Measurements from ENCODE around the gene ADAM12. TPM values are rescaled to one million over a fixed set of nuclear protein-coding genes. Genes with fewer than 3 reads are reported as not detected.

The ADAM12 gene
- total RNA-seq, 1 experiment from 2014 or later, result not detected

DNA sequence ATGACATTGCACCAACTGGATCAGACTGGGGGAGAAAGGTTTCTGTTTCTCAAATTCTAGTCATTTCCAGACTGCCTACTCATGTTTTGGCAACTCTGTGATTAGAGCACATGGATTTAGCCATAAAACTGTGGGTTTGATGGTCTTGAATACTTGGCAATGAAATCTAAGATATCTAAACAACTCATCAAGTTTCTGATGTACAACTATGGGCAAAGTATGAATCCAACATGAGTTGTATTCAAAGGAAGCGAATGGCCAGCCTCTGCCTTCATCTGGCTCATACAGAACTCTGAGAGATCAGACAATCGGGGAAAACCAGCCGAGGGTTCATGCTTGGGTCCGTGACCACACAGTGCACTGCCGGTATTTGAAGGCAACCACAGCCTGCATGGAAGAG is 144.3 kb downstream of the ADAM12 start:
- Histone ChIP-seq H4K20me1 (ENCODE audit: insufficient read depth) (no peaks in the 10 kb centered on the region), H3K4me3 (replicated peaks in 1 of 2; ENCODE audit: low read depth in 1 of 2, low read length in 2 of 2) (no peak overlapping the region), H3K4me1 (ENCODE audit: control insufficient read depth in 1 of 2, insufficient read depth in 2 of 2, low read length in 2 of 2) (peaks cover 0 to 9% of the 10 kb centered on the region in 2 experiments; a peak in 1 of 4 replicates), H3K36me3 (ENCODE audit: control insufficient read depth in 1 of 2, insufficient read depth in 2 of 2, low read length in 2 of 2) (no peaks in the 10 kb centered on the region), H3K79me2 (ENCODE audit: insufficient read depth, low read length) (no peaks in the 10 kb centered on the region), H3K4me2 (ENCODE audit: low read length) (no peak overlapping the region), H3K27ac (ENCODE audit: low read depth, low read length) (no peak overlapping the region), H3K9me2 (ENCODE audit: insufficient read depth) (no peaks in the 10 kb centered on the region), H2AFZ (ENCODE audit: low read depth, low read length, poor library complexity, severe bottlenecking) (no peak overlapping the region), H3K9me3 (ENCODE audit: control insufficient read depth in 1 of 2, insufficient read depth in 1 of 2, low read depth in 1 of 2, low read length in 2 of 2) (no peaks in the 10 kb centered on the region), H3K27me3 (ENCODE audit: insufficient read depth, low read length) (peaks cover 34% of the 10 kb centered on the region; the same call in 1 of the 2 replicates), H3K9ac (ENCODE audit: low read length) (no peak overlapping the region)
- ChIA-PET CTCF (no interaction called here), POLR2A (no interaction called here), RAD21 (ENCODE audit: low non-redundant PET in 1 of 2, low total read pairs in 2 of 2, uncharacterized antibody in 2 of 2, unreplicated experiment in 2 of 2) (no interaction called here)
- BruUV-seq (replicated peaks), result no TSS peak
- ATAC-seq (no peak), DNase-seq (ENCODE audit: low read depth, low spot score) (no peak)
- no peak for TF ChIP-seq POLR2A (IDR thresholded peaks at IDR 0.05; ENCODE audit: borderline replicate concordance, extremely low read depth, insufficient read depth, insufficient read length)
- no peak for TF ChIP-seq MAX (IDR thresholded peaks at IDR 0.05)
- TF ChIP-seq EZH2phosphoT487 (IDR thresholded peaks at IDR 0.05; ENCODE audit: borderline replicate concordance), result no peak
- no peak for TF ChIP-seq JUND (IDR thresholded peaks at IDR 0.05)
- TF ChIP-seq EZH2 (IDR thresholded peaks at IDR 0.05), result no peak
- no peak for TF ChIP-seq ZNF274 (IDR thresholded peaks at IDR 0.05; ENCODE audit: low read depth, low read length)
- TF ChIP-seq POLR2AphosphoS5 (IDR thresholded peaks at IDR 0.05; ENCODE audit: low read depth, low read length), result no peak
- TF ChIP-seq YY1 (IDR thresholded peaks at IDR 0.05; ENCODE audit: extremely low read depth, insufficient replicate concordance, low read depth, low read length), result no peak
- no peak for TF ChIP-seq ELF1 (IDR thresholded peaks at IDR 0.05; ENCODE audit: borderline replicate concordance, low read depth)
- no peak for TF ChIP-seq SIN3A (IDR thresholded peaks at IDR 0.05; ENCODE audit: low read depth)
- TF ChIP-seq SRF (IDR thresholded peaks at IDR 0.05; ENCODE audit: low read depth), result no peak
- no peak for TF ChIP-seq EGR1 (IDR thresholded peaks at IDR 0.05; ENCODE audit: low read depth)
- TF ChIP-seq FOSL1 (IDR thresholded peaks at IDR 0.05; ENCODE audit: low read depth), result no peak
- TF ChIP-seq ZFX (IDR thresholded peaks at IDR 0.05), result no peak
- no peak for TF ChIP-seq CBX3 (IDR thresholded peaks at IDR 0.05; ENCODE audit: low read depth)
- TF ChIP-seq, protein P1, sequence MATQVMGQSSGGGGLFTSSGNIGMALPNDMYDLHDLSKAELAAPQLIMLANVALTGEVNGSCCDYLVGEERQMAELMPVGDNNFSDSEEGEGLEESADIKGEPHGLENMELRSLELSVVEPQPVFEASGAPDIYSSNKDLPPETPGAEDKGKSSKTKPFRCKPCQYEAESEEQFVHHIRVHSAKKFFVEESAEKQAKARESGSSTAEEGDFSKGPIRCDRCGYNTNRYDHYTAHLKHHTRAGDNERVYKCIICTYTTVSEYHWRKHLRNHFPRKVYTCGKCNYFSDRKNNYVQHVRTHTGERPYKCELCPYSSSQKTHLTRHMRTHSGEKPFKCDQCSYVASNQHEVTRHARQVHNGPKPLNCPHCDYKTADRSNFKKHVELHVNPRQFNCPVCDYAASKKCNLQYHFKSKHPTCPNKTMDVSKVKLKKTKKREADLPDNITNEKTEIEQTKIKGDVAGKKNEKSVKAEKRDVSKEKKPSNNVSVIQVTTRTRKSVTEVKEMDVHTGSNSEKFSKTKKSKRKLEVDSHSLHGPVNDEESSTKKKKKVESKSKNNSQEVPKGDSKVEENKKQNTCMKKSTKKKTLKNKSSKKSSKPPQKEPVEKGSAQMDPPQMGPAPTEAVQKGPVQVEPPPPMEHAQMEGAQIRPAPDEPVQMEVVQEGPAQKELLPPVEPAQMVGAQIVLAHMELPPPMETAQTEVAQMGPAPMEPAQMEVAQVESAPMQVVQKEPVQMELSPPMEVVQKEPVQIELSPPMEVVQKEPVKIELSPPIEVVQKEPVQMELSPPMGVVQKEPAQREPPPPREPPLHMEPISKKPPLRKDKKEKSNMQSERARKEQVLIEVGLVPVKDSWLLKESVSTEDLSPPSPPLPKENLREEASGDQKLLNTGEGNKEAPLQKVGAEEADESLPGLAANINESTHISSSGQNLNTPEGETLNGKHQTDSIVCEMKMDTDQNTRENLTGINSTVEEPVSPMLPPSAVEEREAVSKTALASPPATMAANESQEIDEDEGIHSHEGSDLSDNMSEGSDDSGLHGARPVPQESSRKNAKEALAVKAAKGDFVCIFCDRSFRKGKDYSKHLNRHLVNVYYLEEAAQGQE (IDR thresholded peaks at IDR 0.05; ENCODE audit: low read depth), result no peak
- intact Hi-C loops (cut with micrococcal nuclease), result no loop called here
